IMR-90 (cell line): Measurements from ENCODE around the gene EPC1. TPM values are rescaled to one million over a fixed set of nuclear protein-coding genes. Genes with fewer than 3 reads are reported as not detected.

ENCODE experiments used
- ATAC-seq: fragments of 200-7000 bp; cut with Tn5 transposase; 2 replicates; pipeline ENCODE4 v1.9.1; 2020; ENCODE audit warnings: low read depth, mild to moderate bottlenecking, moderate library complexity
- BruUV-seq: library from RNA; stranded (reverse); fragments of 400-500 nt; replicated peaks from 2 replicates; lab custom pipeline; 2021; lab: Mats Ljungman, UMichigan
- CTCF ChIA-PET: fragments of 300-600 bp; formaldehyde crosslinking; extraction: SDS; loops from one replicate; lab custom pipeline; 2021; ENCODE audit warnings: antibody characterized with exemption; lab: Yijun Ruan, JAX
- POLR2A ChIA-PET: fragments of 300-600 bp; sonication (Branson Sonifier 250); formaldehyde crosslinking; loops from one replicate; lab custom pipeline; 2022; ENCODE audit warnings: antibody characterized with exemption; ENCODE audit not compliant: unreplicated experiment; lab: Charles Lee
- DNase-seq: peaks from one replicate; pipeline ENCODE4 v3.0.0; 2013
- H2AFZ ChIP-seq: replicated peaks from 2 replicates; pipeline ENCODE3; 2013; ENCODE audit warnings: low read length, mild to moderate bottlenecking; ENCODE audit not compliant: poor library complexity
- H2AK5ac ChIP-seq: 2 replicates; pipeline ENCODE4 v1.6.1; 2013; ENCODE audit warnings: low read depth, low read length, inconsistent platforms
- H2AK9ac ChIP-seq: replicated peaks from 2 replicates; pipeline ENCODE3; 2013; ENCODE audit warnings: mild to moderate bottlenecking, low read depth, low read length, moderate library complexity; ENCODE audit not compliant: poor library complexity
- H2BK120ac ChIP-seq: 2 replicates; pipeline ENCODE4 v1.6.1; 2013; ENCODE audit warnings: low read depth, low read length, inconsistent platforms
- H2BK15ac ChIP-seq: 3 replicates; pipeline ENCODE4 v1.6.1; 2013; ENCODE audit warnings: low read depth, low read length, inconsistent platforms
- H2BK20ac ChIP-seq: 2 replicates; pipeline ENCODE4 v1.6.1; 2013; ENCODE audit warnings: low read depth, mild to moderate bottlenecking, inconsistent platforms, low read length, moderate library complexity
- H2BK5ac ChIP-seq: 2 replicates; pipeline ENCODE4 v1.6.1; 2013; ENCODE audit warnings: mild to moderate bottlenecking, low read depth, low read length, inconsistent platforms; ENCODE audit not compliant: poor library complexity, severe bottlenecking
- H3K14ac ChIP-seq: replicated peaks from 2 replicates; pipeline ENCODE4 v1.6.1; 2013; ENCODE audit warnings: low read depth, low read length, inconsistent platforms
- H3K18ac ChIP-seq: 2 replicates; pipeline ENCODE4 v1.6.1; 2013; ENCODE audit warnings: low read depth, low read length, control low read depth
- H3K23ac ChIP-seq: 2 replicates; pipeline ENCODE4 v1.6.1; 2013; ENCODE audit warnings: low read depth, low read length, inconsistent platforms
- H3K27ac ChIP-seq: 2 replicates; pipeline ENCODE4 v1.5.1; 2013; ENCODE audit warnings: mild to moderate bottlenecking, control low read depth, low read length; ENCODE audit not compliant: insufficient read depth
- H3K27me3 ChIP-seq: 2 replicates; pipeline ENCODE4 v1.6.1; 2013; ENCODE audit warnings: low read length; ENCODE audit not compliant: control insufficient read depth, insufficient read depth
- H3K36me3 ChIP-seq: 2 replicates; pipeline ENCODE4 v1.6.1; 2013; ENCODE audit warnings: low read length, mixed read lengths; ENCODE audit not compliant: control insufficient read depth, insufficient read depth
- H3K4ac ChIP-seq: 2 replicates; pipeline ENCODE4 v1.6.1; 2013; ENCODE audit warnings: low read depth, low read length, inconsistent platforms
- H3K4me1 ChIP-seq: 2 replicates; pipeline ENCODE4 v1.6.1; 2013; ENCODE audit warnings: low read length, mixed read lengths; ENCODE audit not compliant: control insufficient read depth, insufficient read depth
- H3K4me2 ChIP-seq: 2 replicates; pipeline ENCODE4 v1.6.1; 2013; ENCODE audit warnings: low read depth, mild to moderate bottlenecking, control low read depth, low read length, moderate library complexity
- H3K4me3 ChIP-seq: 2 replicates; pipeline ENCODE4 v1.5.1; 2013; ENCODE audit warnings: low read depth, mild to moderate bottlenecking, control low read depth, low read length, moderate library complexity; ENCODE audit not compliant: insufficient read depth
- H3K56ac ChIP-seq: 2 replicates; pipeline ENCODE4 v1.6.1; 2013; ENCODE audit warnings: low read length, inconsistent platforms; ENCODE audit not compliant: insufficient read depth; ENCODE audit errors: extremely low read depth
- H3K79me1 ChIP-seq, 2 experiments: 2 replicates each; pipeline ENCODE4 v1.6.1; 2013; ENCODE audit warnings: low read length in 2 of 2, inconsistent platforms in 1 of 2, low read depth in 1 of 2
- H3K9ac ChIP-seq: 2 replicates; pipeline ENCODE4 v1.6.1; 2013; ENCODE audit warnings: low read depth, low read length, control low read depth
- H3K9me1 ChIP-seq: 2 replicates; pipeline ENCODE4 v1.6.1; 2013; ENCODE audit warnings: low read length, inconsistent platforms; ENCODE audit not compliant: insufficient read depth
- H3K9me3 ChIP-seq: 2 replicates; pipeline ENCODE4 v1.6.1; 2013; ENCODE audit warnings: low read length; ENCODE audit not compliant: control insufficient read depth, insufficient read depth
- H4K20me1 ChIP-seq: 2 replicates; pipeline ENCODE4 v1.6.1; 2013; ENCODE audit warnings: low read length, inconsistent platforms; ENCODE audit not compliant: insufficient read depth
- H4K5ac ChIP-seq: 2 replicates; pipeline ENCODE4 v1.6.1; 2013; ENCODE audit warnings: mild to moderate bottlenecking, low read depth, low read length, control low read depth
- H4K8ac ChIP-seq, 2 experiments: 2 replicates each; pipeline ENCODE4 v1.6.1; 2013; ENCODE audit warnings: low read depth in 2 of 2, low read length in 2 of 2, control low read depth in 1 of 2, inconsistent platforms in 1 of 2
- H4K91ac ChIP-seq: 2 replicates; pipeline ENCODE4 v1.6.1; 2013; ENCODE audit warnings: low read depth, low read length, inconsistent platforms; ENCODE audit not compliant: insufficient read depth
- BHLHE40 ChIP-seq: fragments of 150-350 bp; IDR thresholded peaks from 2 replicates; pipeline ENCODE4 v1.6.1; 2016; ENCODE audit warnings: mild to moderate bottlenecking, low read depth, low read length
- CEBPB ChIP-seq: IDR thresholded peaks from 2 replicates; pipeline ENCODE4 v1.6.1; 2012; ENCODE audit warnings: low read depth, low read length, improper control_type of control experiment
- CHD1 ChIP-seq: IDR thresholded peaks from 2 replicates; pipeline ENCODE4 v1.6.1; 2012; ENCODE audit warnings: low read depth, low read length, improper control_type of control experiment
- FOS ChIP-seq: fragments of 150-350 bp; IDR thresholded peaks from 2 replicates; pipeline ENCODE4 v1.6.1; 2016; ENCODE audit warnings: low read depth, low read length
- MAFK ChIP-seq: IDR thresholded peaks from 2 replicates; pipeline ENCODE4 v1.6.1; 2012; ENCODE audit warnings: low read depth, low read length, improper control_type of control experiment
- MAZ ChIP-seq: IDR thresholded peaks from 2 replicates; pipeline ENCODE4 v1.6.1; 2012; ENCODE audit warnings: low read depth, mild to moderate bottlenecking, low read length, improper control_type of control experiment, moderate library complexity, borderline replicate concordance
- NFE2L2 ChIP-seq: fragments of 150-350 bp; IDR thresholded peaks from 2 replicates; pipeline ENCODE4 v1.6.1; 2016; ENCODE audit warnings: low read depth, mild to moderate bottlenecking, low read length
- POLR2A ChIP-seq: IDR thresholded peaks from 2 replicates; pipeline ENCODE4 v1.6.1; 2012; ENCODE audit warnings: mild to moderate bottlenecking, low read depth, low read length
- RAD21 ChIP-seq: IDR thresholded peaks from 2 replicates; pipeline ENCODE4 v1.6.1; 2012; ENCODE audit warnings: low read length, improper control_type of control experiment
- RCOR1 ChIP-seq: IDR thresholded peaks from 2 replicates; pipeline ENCODE4 v1.6.1; 2012; ENCODE audit warnings: mild to moderate bottlenecking, low read length, improper control_type of control experiment; ENCODE audit not compliant: insufficient replicate concordance
- RFX5 ChIP-seq: IDR thresholded peaks from 2 replicates; pipeline ENCODE4 v1.8.0; 2012; ENCODE audit warnings: low read depth, mild to moderate bottlenecking, low read length, moderate library complexity
- SMC3 ChIP-seq: fragments of 150-350 bp; IDR thresholded peaks from 2 replicates; pipeline ENCODE4 v1.6.1; 2016; ENCODE audit warnings: low read depth, mild to moderate bottlenecking, antibody characterized with exemption, low read length, moderate library complexity
- WGBS, 2 experiments: methylation state at CpG; one replicate each; pipeline versions ENCODE4 v1.1.5 to v1.1.7; 2013; ENCODE audit warnings: missing lambda C conversion rate in 2 of 2; ENCODE audit not compliant: insufficient read length in 1 of 2; ENCODE audit errors: extremely low coverage in 2 of 2; 5-methylcytosine and 5-hydroxymethylcytosine counted together
- dilution Hi-C: fragments of 300-500 bp; cut with HindIII; formaldehyde crosslinking; loops from one replicate; pipeline ENCODE4 v1.14.3; 2018; ENCODE audit warnings: low sequenced_read_pairs; ENCODE audit not compliant: unreplicated experiment
- in situ Hi-C: fragments of 300-500 bp; cut with MboI; formaldehyde crosslinking; loops from 3 replicates; pipeline ENCODE4 v1.14.3; 2019; ENCODE audit warnings: low sequenced_read_pairs, inconsistent platforms, mixed read lengths
- intact Hi-C: fragments of 100-400 bp; cut with micrococcal nuclease; formaldehyde crosslinking; loops from 2 replicates; pipeline ENCODE4 v1.10.0; 2022
- polyA plus RNA-seq, 3 experiments: library from polyadenylated mRNA; depleted of rRNA; stranded (reverse); fragments of >200 nt; gene quantifications; 2 replicates each; pipeline ENCODE4 v1.2.3, GENCODE V29; 2012; ENCODE audit warnings: low replicate concordance in 1 of 3
- total RNA-seq: library from RNA; depleted of rRNA; stranded (reverse); fragments of >200 nt; gene quantifications from 2 replicates; pipeline ENCODE4 v1.2.3, GENCODE V29; 2012
- TF ChIP-seq, protein P1 (sequence below): conservative IDR thresholded peaks from 2 replicates; pipeline ENCODE4 v1.5.1; 2012; ENCODE audit warnings: mild to moderate bottlenecking, low read depth, low read length, improper control_type of control experiment
- TF ChIP-seq, protein P2 (sequence below): fragments of 150-350 bp; IDR thresholded peaks from 2 replicates; pipeline ENCODE4 v1.6.1; 2017; ENCODE audit warnings: mild to moderate bottlenecking, antibody characterized with exemption, low read length, low read depth
- TF ChIP-seq, protein P3 (sequence below): fragments of 150-350 bp; IDR thresholded peaks from 2 replicates; pipeline ENCODE4 v1.6.1; 2016; ENCODE audit warnings: low read depth, mild to moderate bottlenecking, low read length, moderate library complexity, borderline replicate concordance

Gene EPC1
- total and polyA plus RNA-seq, 2 of the 4 experiments (the other 2 are of a cell fraction): 21.9 to 23.5 TPM

DNA sequence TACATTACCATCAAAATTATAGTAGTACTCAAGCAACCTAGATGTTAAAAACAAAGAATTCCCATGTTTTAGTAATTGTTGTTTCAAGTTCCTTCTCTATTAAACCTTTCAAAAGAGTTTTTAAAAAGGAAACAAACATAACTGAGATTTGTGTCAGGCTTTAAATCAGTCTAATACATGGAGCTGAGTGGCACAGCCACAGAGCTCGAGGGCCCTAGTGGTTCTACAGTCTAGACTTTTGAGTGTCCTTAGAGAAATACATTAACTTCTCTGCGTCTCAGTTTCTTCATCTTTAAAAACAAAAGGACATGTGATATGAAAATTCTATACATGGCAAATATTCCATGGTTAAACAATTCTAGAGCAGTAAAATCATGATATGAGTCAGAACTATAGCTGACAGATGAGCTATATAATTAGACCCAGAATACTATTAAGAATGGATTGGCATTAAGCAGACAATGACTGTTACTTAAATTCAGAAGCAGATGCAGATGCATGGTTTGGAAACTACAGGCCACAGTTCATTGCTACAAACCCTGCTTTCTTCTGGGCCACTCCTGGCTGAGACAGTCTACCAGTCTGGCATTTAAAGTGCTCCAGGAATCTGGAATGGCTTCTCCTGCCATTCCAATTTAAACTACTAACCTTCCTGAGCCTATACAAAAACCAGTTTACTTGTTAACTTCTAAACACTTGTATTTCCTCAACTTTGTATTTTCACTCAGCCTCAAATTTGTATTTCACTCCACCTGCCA, 77.4 kb downstream of the EPC1 start:
- H2AK5ac ChIP-seq: no peak overlapping the region
- H3K27ac ChIP-seq: no peak overlapping the region
- H3K27me3 ChIP-seq: no peaks in the 10 kb centered on the region
- H2BK15ac ChIP-seq: no peak overlapping the region
- no CpG with 5 or more reads among the region's 2 CpGs for WGBS, 2 experiments
- peaks cover 35% of the 10 kb centered on the region for H3K36me3 ChIP-seq
- H2AFZ ChIP-seq: no peak overlapping the region
- H2BK120ac ChIP-seq: no peak overlapping the region
- no peak overlapping the region for H2BK20ac ChIP-seq
- ChIA-PET POLR2A (no interaction called here), CTCF (no interaction called here)
- no peak overlapping the region for H3K14ac ChIP-seq
- no TSS peak for BruUV-seq
- H4K20me1 ChIP-seq: peaks cover 3% of the 10 kb centered on the region; the same call in 1 of the 2 replicates
- no peak for ATAC-seq
- no peak overlapping the region for H3K23ac ChIP-seq
- in situ Hi-C loops (no loop called here), dilution Hi-C loops (no loop called here), intact Hi-C loops (loop anchor here (5.0 kb wide), 1 partner anchor 78 kb away; the partner anchor contains the start of gene EPC1)
- H4K91ac ChIP-seq: no peak overlapping the region
- no peak overlapping the region for H2AK9ac ChIP-seq
- no peak overlapping the region for H3K4ac ChIP-seq
- no peak overlapping the region for H4K5ac ChIP-seq
- H3K9ac ChIP-seq: no peak overlapping the region
- peaks cover 6 to 13% of the 10 kb centered on the region in 2 experiments for H3K79me1 ChIP-seq
- H3K9me3 ChIP-seq: no peaks in the 10 kb centered on the region
- no peak overlapping the region for H3K56ac ChIP-seq
- peaks cover 2% of the 10 kb centered on the region; the same call in 1 of the 2 replicates for H3K4me1 ChIP-seq
- no peak overlapping the region for H3K18ac ChIP-seq
- H3K4me3 ChIP-seq: no peak overlapping the region
- H4K8ac ChIP-seq: no peak overlapping the region
- peaks cover 3% of the 10 kb centered on the region; the same call in 1 of the 2 replicates for H3K9me1 ChIP-seq
- no peak for DNase-seq
- no peak overlapping the region for H3K4me2 ChIP-seq
- no peak overlapping the region for H2BK5ac ChIP-seq
- TF ChIP-seq RFX5: no peak
- TF ChIP-seq SMC3: no peak
- TF ChIP-seq BHLHE40: no peak
- TF ChIP-seq CEBPB: no peak
- TF ChIP-seq, protein P1, sequence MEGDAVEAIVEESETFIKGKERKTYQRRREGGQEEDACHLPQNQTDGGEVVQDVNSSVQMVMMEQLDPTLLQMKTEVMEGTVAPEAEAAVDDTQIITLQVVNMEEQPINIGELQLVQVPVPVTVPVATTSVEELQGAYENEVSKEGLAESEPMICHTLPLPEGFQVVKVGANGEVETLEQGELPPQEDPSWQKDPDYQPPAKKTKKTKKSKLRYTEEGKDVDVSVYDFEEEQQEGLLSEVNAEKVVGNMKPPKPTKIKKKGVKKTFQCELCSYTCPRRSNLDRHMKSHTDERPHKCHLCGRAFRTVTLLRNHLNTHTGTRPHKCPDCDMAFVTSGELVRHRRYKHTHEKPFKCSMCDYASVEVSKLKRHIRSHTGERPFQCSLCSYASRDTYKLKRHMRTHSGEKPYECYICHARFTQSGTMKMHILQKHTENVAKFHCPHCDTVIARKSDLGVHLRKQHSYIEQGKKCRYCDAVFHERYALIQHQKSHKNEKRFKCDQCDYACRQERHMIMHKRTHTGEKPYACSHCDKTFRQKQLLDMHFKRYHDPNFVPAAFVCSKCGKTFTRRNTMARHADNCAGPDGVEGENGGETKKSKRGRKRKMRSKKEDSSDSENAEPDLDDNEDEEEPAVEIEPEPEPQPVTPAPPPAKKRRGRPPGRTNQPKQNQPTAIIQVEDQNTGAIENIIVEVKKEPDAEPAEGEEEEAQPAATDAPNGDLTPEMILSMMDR: no peak
- TF ChIP-seq NFE2L2: no peak
- TF ChIP-seq, protein P2, sequence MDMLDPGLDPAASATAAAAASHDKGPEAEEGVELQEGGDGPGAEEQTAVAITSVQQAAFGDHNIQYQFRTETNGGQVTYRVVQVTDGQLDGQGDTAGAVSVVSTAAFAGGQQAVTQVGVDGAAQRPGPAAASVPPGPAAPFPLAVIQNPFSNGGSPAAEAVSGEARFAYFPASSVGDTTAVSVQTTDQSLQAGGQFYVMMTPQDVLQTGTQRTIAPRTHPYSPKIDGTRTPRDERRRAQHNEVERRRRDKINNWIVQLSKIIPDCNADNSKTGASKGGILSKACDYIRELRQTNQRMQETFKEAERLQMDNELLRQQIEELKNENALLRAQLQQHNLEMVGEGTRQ: no peak
- TF ChIP-seq POLR2A: no peak
- TF ChIP-seq CHD1: no peak
- no peak for TF ChIP-seq FOS
- no peak for TF ChIP-seq MAFK
- no peak for TF ChIP-seq RCOR1
- TF ChIP-seq MAZ: no peak
- TF ChIP-seq, protein P3, sequence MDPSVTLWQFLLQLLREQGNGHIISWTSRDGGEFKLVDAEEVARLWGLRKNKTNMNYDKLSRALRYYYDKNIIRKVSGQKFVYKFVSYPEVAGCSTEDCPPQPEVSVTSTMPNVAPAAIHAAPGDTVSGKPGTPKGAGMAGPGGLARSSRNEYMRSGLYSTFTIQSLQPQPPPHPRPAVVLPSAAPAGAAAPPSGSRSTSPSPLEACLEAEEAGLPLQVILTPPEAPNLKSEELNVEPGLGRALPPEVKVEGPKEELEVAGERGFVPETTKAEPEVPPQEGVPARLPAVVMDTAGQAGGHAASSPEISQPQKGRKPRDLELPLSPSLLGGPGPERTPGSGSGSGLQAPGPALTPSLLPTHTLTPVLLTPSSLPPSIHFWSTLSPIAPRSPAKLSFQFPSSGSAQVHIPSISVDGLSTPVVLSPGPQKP: no peak
- no peak for TF ChIP-seq RAD21
